Chondrocyte (in vitro differentiated cells): ENCODE measurements around the gene ADAM12. TPM values are rescaled to one million over a fixed set of nuclear protein-coding genes. Genes with fewer than 3 reads are reported as not detected.

ENCODE experiments used
- DNase-seq: peaks from one replicate; pipeline ENCODE4 v3.0.0; 2021; ENCODE audit warnings: mixed read lengths, low spot score
- H3K27ac Mint-ChIP-seq: one replicate; pipeline ENCODE4 v1.8.0; 2021; ENCODE audit warnings: mild to moderate bottlenecking, moderate library complexity, mixed read lengths; ENCODE audit not compliant: unreplicated experiment
- H3K27me3 Mint-ChIP-seq: 2 replicates; pipeline ENCODE4 v1.8.0; 2021; ENCODE audit warnings: low read depth, mixed read lengths
- H3K36me3 Mint-ChIP-seq: 2 replicates; pipeline ENCODE4 v1.8.0; 2021; ENCODE audit warnings: low read depth, mixed read lengths
- H3K4me1 Mint-ChIP-seq: 2 replicates; pipeline ENCODE4 v1.8.0; 2021; ENCODE audit warnings: low read depth, mild to moderate bottlenecking, mixed read lengths
- H3K4me3 Mint-ChIP-seq: one replicate; pipeline ENCODE4 v1.8.0; 2021; ENCODE audit warnings: mild to moderate bottlenecking, moderate library complexity, mixed read lengths; ENCODE audit not compliant: unreplicated experiment
- H3K9me3 Mint-ChIP-seq: 2 replicates; pipeline ENCODE4 v1.8.0; 2021; ENCODE audit warnings: low read depth, mixed read lengths
- CTCF ChIP-seq: fragments of 200-600 bp; sonication (generic); IDR thresholded peaks from 2 replicates; pipeline ENCODE4 v1.5.0; 2021; ENCODE audit warnings: antibody characterized with exemption, mild to moderate bottlenecking, moderate library complexity
- total RNA-seq: library from RNA; stranded (reverse); gene quantifications from 3 replicates; pipeline ENCODE4 v1.2.1, GENCODE V29; 2021

Gene ADAM12
- total RNA-seq, 1 donor from 2014 or later: 175 TPM

GRCh38 chr10:125967533-125967932 lies 420.7 kb downstream of the ADAM12 start:
- Mint-ChIP-seq H3K4me3 (no peak overlapping the region), H3K27me3 (peaks cover 2% of the 10 kb centered on the region), H3K36me3 (no peaks in the 10 kb centered on the region), H3K9me3 (peaks cover 2% of the 10 kb centered on the region), H3K4me1 (no peaks in the 10 kb centered on the region), H3K27ac (no peak overlapping the region)
- no peak for DNase-seq
- TF ChIP-seq CTCF: no peak

- TF ChIP-seq CTCF: no peak
- peaks cover 8% of the 10 kb centered on the region for H3K36me3 Mint-ChIP-seq
- H3K9me3 Mint-ChIP-seq: peaks cover 12% of the 10 kb centered on the region
- DNase-seq: no peak
- no peaks in the 10 kb centered on the region for H3K4me1 Mint-ChIP-seq
- H3K27me3 Mint-ChIP-seq: peaks cover 2% of the 10 kb centered on the region
- H3K4me3 Mint-ChIP-seq: no peak overlapping the region
- H3K27ac Mint-ChIP-seq: no peak overlapping the region
Observed at GRCh38 chr10:125964558-125964957, 423.7 kb downstream of the ADAM12 start.
